Measurements from ENCODE around the gene LIPH.

DNA sequence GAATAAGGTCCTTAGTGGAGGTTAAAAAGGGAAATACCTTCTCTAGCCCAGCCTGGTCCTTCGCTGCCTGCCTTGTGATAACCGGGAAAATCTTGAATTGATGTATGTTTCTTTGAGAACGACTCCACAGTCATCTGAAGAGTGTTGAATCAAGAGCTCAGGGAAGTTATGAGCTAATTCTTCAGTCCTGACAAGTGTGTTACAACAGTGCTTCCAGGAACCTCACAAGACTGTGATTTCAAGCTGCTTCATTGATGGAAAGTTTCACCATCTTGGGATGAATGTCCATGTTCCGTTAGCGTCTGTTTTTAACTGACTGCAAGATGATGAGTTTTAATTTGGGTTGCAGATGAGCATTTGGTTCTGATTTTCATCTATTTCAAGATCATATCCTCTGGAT, 66.0 kb downstream of the LIPH start:
- TF ChIP-seq POLR2A (IDR thresholded peaks at IDR 0.05), result no peak
- TF ChIP-seq, protein P1, sequence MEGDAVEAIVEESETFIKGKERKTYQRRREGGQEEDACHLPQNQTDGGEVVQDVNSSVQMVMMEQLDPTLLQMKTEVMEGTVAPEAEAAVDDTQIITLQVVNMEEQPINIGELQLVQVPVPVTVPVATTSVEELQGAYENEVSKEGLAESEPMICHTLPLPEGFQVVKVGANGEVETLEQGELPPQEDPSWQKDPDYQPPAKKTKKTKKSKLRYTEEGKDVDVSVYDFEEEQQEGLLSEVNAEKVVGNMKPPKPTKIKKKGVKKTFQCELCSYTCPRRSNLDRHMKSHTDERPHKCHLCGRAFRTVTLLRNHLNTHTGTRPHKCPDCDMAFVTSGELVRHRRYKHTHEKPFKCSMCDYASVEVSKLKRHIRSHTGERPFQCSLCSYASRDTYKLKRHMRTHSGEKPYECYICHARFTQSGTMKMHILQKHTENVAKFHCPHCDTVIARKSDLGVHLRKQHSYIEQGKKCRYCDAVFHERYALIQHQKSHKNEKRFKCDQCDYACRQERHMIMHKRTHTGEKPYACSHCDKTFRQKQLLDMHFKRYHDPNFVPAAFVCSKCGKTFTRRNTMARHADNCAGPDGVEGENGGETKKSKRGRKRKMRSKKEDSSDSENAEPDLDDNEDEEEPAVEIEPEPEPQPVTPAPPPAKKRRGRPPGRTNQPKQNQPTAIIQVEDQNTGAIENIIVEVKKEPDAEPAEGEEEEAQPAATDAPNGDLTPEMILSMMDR (IDR thresholded peaks at IDR 0.05), result no peak

All from testis (tissue), 2 donors.